Left renal pelvis (tissue), 4 donors: ENCODE data around the gene MYL10. TPM values are rescaled to one million over a fixed set of nuclear protein-coding genes. Genes with fewer than 3 reads are reported as not detected.

ENCODE experiments used
- DNase-seq, 4 donors: peaks; one replicate each; pipeline ENCODE4 v3.0.0-alpha.2; 2013; ENCODE audit warnings: low read depth in 4 of 4, low spot score in 3 of 4
- polyA plus RNA-seq, 4 donors: library from polyadenylated mRNA; unstranded; fragments of 120-200 nt; gene quantifications; one replicate each; pipeline ENCODE4 v1.2.1, GENCODE V29; 2013; ENCODE audit not compliant: insufficient read length in 4 of 4

Gene MYL10
- under 1 TPM in 3 of 4 donors, not detected in 1; 0.22 to 0.40 (median 0.31) TPM for polyA plus RNA-seq

DNA sequence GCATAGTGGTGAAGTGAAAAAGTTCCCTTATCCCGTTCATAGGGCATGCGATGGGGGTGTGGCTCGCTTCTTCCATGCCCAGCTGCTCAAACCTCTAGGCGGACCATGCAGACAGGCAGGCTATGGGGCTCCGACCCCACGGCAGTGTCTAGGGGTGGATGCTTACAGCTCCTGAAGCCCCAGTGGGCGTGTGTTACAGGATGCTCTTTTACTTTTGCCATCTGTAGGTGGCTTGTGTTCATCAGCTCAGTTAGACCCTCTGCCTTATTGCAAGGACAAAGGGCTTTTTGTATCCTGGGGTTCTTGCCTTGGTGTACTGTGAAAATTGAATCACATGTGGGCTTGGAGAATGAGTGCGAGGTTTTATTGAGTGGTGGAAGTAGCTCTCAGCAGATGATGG, at the start of gene MYL10:
Gene MYL10, minus strand, starts transcription at position 126 of the 400 bp plus-strand sequence. CDS start 178 bp downstream, outside the sequence.
- DNase-seq: no peak

DNA sequence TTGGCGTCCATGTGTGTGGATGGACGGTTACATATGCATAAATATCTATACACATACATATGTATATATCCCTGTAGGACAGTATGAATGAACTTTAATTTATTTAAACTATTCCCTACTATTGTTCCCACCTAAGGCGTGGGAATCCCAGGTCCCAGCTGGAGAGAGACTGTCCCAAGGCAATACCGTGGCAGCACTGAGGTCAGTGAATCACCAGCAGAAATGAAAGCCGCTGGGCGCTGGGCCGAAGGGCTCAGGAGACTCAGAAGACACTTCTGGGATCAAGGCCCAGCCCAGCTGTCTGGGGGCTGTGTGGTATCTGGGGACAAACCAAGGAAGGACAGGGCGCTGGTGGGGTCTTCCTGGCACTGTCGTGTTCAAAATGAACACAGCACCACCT, 49.6 kb upstream of the MYL10 start:
- no peak for DNase-seq

DNA sequence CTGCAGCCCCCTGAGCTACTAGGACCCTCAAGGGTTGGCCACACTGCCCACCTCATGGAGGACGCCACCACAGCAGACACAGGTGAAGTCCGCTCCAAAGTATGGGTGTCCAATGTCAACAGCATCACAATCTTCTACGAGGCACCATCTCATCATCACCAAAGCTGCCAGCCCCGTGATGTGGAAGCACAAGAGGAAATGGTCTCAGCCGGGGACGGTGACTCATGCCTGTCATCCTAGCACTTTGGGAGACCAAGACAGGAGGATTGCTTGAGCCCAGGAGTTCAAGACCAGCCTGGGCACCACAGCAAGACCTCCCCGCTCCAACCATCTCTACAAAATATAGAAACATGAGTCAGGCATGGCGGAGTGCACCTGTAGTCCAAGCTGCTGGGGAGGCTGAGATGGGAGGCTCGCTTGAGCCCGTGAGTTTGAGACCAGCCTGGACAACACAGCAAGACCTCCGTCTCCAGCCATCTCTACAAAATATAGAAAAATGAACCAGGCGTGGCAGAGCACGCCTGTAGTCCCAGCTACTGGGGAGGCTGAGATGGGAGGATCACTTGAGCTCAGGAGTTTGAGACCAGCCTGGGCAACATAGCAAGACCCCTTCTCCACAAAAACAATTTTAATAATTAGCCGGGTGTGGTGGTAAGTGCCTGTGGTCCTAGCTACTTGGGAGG, 48.8 kb upstream of the MYL10 start:
- DNase-seq: no peak

DNA sequence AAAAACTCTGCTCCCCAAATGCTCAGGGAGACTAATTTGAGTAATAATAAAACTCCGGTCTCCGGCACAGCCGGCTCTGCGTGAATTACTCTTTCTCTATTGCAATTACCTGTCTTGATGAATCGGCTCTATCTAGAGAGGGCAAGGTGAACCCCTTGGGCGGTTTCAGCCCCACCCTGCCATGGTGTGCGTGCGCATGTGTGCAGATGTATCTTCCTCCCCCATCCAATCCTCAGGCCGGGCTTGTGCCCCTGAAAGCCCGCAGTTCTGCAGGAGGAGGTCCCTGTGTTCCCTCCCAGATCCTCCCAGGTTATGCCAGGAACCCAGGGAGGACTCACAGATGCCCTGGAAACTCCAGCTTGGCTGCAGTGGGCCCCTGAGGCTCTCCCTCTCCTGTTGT, 48.3 kb upstream of the MYL10 start:
- DNase-seq: no peak

DNA sequence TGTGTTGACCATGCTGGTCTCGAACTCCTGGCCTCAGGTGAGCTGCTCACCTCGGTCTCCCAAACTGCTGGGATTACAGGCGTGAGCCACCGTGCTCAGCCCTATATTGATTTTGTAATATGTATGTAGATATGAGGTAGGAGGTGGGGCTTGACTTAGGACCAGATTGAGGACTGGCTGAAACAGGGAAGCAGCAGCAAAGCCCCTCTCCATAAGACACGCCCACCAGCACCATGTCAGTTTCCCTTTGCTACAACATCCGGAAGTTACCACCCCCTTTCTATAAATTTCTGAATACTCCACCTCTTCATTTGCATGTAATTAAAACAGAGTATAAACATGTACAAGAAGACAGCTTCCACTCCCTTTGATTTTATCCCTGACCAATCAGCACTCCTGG, 47.9 kb upstream of the MYL10 start:
- no peak for DNase-seq

DNA sequence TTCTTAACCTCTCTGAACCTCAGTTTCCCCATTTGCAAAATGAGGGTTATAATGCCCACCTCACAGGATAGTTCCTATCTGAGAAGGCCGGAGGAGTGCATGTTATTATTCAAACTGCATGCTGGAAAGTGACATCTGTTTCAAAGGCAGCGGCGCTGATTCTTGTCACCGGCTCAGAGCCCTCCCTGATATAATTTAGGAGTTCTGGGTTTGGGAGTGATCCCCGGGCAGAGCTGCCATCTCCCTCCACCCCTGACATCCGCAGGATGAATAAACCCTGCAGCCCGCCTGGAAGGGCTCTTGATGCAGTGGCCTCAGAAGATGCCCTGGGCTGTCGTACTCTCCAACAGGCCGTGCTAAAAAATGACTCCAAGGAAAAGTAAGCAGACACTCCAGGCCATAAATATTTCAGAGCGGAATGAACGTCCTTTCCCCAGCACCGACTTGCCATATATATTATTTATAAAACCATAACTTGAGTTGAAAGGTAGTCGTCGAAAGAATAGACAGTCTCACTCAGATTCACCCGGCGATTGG, 47.0 kb upstream of the MYL10 start:
- DNase-seq: no peak

DNA sequence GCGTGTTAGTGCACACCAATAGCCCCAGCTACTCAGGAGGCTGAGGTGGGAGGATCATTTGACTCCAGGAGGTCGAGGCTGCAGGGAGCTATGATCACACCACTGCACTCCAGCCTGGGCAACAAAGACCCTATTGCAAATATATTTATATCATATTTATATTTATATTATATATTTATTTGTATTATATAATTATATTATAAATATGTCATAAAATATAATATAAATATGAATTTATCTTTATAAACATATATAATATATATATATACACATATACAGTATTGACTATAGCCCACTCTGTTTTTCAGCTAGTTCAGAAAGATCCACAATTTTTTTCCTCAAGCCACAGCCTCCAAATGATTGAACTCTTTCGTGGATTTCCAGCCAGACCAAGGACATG, 45.3 kb upstream of the MYL10 start:
- no peak for DNase-seq

DNA sequence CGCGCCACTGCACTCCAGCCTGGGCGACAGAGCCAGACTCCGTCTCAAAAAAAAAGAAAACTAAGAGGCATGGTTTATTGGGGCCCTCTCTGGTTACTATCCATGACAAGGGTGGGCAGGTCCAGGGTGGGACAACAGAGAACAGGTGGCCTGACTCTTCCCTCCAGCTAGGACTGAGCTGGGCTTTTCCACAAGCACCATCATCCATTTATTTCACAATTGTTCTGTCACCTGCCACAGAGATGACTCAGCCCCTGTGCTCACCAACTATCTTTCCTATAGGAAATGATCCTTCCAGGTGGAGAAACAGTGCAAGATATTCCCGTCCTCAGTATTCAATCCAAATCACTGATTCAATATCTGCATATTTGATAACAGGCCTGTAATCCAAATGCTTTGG, 44.9 kb upstream of the MYL10 start:
- DNase-seq: no peak

DNA sequence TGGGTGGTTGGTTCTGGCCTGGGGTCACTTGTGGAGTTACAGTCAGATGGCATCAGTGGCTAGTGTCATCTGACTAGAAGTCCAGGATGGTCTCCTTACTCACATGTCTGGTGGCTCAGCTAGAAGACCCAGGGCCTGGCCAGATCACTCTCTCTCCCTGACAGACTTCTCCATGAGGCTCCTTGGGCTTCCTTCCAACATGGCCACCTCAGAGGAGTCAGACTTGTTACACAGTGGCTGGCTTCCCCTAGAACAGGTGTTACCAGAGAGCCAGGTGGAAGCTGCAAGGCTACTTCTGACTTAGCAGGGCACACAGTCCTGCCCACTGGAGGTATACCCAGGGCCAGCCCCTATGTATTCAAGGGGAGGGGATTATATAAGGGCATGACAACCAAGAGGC, 44.2 kb upstream of the MYL10 start:
- no peak for DNase-seq

DNA sequence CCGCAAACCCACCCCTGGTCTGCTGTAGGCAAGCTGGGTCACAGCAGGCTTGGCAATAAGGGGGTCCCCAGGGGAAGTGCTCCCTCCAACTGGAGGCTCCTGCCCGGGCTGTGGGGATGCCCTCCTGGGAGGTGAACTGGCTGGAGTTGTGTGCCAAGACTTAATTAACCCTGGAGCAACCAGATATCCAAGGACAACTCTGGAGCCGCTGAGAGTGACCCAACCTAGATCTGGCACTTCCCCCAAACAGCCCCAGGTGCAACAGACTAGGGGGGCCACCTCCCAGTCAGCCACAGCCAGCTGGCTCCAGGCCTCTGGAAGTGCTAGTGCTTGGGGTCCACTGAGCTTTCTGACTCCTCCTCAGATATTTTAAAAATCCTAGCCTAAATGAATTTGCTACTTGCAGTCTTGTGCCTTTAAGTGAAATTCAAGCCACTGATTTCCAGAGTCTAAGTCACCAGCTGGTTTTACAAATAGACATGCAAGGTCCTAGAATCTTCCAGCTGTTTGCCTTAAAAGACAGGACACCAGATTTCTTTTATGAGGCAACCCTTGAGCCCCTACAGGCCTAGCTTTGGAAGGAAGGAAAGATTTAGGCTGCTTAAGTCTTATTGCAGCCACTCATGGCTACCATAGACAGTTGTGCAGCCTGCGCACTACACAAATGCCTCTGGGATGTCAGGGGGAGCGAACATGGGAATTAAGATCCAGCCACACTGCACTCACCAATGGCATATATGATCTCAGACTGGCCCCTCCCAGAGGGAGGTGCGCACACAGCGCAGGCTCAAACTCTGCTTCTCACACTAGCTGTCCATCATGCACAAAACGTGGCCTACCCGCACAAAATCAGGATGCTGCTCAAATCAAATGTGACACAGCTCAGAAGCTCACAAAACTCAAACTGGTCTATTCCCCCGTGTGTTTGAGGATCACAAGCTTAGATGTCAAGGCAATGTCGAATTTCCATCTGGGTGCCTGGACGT, 42.6 kb upstream of the MYL10 start:
- DNase-seq: no peak

DNA sequence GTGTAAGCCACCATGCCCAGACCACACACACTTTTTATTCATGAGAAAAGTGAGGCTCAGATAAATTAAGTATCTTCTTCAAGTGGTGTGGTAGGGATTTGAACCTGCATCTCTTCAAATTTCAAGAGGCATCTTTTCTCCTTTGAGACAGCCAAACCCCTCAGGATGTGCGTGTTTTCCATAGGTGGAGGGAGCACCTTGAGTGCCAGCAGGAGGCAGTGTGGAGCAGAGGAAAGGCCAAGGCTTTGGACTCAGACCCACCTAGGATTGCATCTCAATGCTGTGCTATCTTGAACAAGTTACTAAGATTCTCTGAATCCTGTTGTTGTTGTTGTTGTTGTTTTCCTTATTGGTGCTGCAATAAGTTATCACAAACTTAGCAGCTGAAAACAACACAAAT, 40.2 kb upstream of the MYL10 start:
- no peak for DNase-seq

DNA sequence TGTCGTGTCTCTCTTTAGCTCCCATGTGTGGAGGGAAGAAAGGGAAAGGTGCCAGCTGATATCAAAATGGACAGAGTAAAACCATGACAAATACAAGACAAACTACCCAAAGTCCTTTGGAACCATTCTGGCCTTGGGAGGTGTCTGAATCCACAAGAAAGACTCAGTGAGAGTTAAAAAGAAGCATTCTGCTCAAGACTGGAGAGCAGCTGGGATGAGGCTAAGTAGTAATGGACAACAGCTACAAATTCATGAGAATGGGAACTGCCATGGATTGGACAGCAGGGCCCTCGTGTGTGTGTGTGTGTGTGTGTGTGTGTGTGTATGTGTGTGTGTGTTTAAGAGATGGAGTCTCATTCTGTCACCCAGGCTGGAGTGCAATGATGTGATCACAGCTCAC, 39.6 kb upstream of the MYL10 start:
- no peak for DNase-seq

DNA sequence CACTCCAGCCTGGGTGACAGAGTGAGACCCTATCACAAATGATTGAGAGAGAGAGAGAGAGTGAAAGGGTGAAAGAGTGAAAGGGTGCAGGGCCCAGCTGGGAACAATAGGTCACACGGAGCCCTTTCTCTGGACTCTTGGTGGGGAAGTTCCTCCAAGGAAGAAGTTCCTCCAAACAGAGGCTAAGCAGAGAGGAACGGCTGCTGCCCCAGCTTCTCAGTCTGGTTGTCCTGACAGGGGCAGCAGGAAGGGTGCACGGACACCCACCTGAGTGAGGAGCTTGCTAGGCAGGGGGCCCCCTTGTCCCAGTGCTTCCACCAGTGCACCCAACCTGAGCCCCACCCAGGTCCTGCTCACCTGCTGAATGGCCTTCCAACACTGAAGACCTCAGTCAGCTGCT, 38.8 kb upstream of the MYL10 start:
- no peak for DNase-seq

DNA sequence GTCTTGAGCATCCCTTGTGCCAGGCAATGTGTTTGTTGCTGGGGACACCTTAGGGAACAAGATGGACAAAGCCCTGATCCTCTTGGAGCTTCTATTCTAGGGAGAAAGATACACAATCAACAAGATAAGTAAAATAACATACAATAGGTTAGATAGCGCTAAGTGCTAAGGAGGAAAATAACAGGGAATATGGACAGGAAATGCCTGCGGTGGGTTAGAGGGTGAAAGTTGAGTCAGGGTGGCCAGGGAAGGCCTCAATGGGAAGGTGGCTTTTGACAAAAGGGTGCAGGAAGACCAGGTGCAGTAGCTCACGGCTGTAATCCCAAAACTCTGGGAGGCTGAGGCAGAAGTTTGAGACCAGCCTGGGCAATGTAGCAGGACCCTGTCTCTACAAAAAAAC, 38.3 kb upstream of the MYL10 start:
- no peak for DNase-seq

DNA sequence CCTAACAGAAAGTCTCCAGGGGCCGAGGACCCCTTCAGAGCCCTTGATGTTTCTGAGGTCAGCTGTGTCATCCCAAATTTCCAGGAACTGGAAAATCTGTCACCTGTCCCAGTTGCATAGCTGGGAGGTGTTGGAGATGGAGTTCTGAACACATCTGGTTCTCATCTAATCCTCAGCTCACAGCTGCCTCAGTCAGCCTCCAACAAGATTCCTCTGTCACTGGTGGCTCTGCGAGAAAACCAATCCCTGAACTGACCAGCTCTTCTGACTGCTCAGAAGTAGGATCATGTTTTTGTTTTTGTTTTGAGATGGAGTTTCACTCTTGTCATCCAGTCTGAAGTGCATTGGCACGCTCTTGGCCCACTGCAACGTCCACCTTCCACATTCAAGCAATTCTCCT, 37.6 kb upstream of the MYL10 start:
- no peak for DNase-seq

DNA sequence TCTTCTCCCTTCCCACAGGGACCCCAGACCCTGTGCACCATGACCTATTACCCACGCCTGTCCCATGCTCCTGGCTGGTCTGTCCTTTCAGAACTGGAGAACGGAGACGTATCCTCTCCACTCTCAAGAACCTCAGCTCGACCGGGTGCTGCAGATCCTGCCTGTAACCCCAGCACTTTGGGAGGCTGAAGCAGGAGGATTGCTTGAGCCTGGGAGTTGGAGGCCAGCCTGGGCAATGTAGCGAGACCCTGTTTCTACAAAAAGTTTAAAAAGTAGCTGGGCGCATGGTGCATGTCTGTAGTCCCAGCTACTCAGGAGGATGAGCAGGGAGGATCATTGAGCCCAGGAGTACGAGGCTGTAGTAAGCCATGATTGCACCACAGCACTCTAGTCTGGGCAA, 37.2 kb upstream of the MYL10 start:
- no peak for DNase-seq

DNA sequence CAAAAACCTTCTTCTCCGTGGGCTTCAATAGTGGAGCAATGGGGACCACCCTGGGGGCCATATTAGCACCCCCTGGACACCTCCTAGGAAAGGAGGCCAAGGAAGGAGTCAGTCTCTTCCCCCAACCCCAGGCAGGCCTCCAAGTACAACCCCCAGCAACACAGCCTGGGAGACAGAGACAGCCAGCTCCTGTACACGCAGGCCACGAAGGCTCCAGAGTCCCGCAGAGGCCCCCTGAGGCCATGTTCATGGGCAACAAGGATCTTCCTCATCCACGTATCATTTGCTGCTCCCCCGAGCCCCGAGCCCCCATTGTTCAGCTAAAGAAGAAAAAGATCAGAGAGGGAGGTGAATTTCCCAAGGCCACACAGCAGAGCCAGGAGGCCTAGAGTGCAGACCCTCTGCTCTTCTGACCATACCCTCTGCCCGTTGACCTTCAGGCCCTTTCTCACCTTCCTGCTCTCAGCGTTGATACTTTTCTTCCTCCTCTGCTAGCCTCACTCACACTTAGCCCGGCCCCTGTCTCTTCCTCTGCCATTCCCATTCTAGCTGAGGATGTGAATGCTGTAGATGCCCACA, 35.9 kb upstream of the MYL10 start:
- no peak for DNase-seq

DNA sequence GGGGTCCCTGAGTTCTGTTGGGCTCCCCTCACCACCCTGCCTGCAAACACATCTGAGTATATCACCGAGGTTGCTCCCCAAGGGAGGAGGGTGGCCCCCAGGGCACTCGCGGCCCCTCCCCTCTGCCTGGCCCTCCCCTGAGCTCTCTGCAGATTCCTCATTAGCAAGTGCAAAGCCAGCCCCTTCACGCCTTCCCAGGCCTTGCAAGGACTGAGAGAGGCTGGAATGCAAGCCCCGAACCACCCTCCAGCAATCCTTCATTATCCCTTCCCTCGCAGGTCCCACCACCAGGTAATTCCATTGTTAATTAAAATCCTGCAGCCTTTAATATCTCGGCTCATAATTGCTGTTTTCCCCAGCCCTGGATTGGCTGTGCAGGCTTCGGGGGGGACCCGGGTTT, 35.3 kb upstream of the MYL10 start:
- DNase-seq: no peak

DNA sequence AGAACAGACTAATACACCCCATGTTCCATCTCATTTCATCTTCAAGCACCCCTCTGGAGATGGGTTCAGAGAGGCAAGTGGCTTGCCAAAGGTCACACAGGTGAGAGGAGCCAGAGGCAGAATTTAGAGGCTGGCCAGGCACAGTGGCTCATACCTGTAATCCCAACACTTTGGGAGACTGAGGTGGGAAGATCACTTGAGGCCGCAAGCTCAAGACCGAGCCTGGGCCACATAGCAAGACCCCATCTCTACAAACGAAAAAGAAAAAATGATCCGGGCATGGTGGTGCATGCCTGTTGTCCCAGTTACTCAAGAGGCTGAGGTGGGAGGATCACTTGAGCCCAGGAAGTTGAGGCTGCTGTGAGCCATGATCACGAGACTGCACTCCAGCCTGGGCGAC, 34.7 kb upstream of the MYL10 start:
- no peak for DNase-seq

DNA sequence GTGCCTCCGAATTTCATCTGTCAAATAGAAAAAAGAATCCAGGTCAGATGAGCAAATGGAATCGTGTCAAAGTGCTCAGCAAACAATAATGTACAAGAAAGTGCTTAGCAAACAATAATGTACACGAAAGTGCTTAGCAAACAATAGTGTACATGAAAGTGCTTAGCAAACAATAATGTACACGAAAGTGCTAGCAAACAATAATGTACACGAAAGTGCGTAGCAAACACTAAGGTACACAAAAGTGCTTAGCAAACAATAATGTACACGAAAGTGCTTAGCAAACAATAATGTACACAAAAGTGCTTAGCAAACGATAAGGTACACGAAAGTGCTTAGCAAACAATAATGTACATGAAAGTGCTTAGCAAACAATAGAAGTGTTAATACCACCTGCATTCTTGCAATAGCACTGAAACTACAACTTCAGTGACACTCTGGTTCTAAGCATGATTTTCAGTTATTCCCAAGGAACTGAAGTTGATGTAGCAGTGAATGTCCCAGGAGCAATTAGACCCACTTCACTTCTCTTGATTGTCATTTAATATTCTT, 33.4 kb upstream of the MYL10 start:
- DNase-seq: no peak

DNA sequence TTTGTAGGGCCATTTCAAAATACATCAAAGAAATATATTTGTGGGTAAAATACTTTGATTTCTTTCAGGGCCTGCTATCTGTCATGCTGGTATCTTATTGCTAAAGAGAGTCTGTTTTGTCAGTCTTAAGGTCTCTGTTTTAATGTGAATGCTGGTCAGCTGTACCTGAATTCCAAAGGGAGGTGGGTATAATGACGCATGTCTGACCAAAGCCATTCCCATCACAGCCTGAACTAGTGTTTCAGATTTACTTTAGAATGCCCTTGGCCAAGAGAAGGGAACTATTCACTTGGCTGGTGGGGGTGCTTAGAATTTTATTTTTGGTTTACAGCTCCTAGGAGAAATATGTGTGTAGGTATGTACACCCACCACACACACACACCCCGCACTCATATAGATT, 30.6 kb upstream of the MYL10 start:
- DNase-seq: no peak
